ENCODE data around the gene MYADML2. TPM values are rescaled to one million over a fixed set of nuclear protein-coding genes. Genes with fewer than 3 reads are reported as not detected.
A peak's percentile ranks its signal among the peaks of the same experiment; 100 is the strongest.

The MYADML2 gene
- total RNA-seq, 4 donors from 2014 or later, result not detected

DNA sequence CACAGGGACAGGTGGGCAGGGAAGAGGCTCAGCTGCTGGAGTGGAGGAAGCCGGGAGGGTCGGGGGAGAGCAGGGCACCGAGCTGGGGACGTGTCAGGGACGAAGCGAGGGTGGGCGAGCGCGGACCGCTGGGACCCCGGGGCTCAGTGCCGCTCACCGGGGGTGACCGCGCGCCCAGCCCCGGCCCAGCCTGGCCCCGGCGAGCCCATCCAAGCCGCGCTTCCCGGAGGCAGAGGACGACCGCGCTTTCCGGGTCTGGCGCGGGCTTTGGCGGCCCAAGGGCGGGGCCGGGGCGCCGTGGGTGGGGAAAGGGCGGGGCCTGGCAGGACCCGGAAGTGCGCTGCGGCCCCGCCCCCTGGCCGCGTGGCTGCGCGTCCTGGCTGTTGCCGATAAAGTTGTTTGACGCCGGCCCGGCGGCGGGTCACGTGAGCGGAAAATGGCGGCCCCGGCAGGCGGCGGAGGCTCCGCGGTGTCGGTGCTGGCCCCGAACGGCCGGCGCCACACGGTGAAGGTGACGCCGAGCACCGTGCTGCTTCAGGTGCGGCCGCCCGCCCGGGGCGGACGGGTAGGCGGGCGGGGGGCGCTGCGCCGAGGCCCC, 30.3 kb upstream of the MYADML2 start, which contains the start of gene ASPSCR1:
Gene ASPSCR1, plus strand, starts transcription at position 419 of the 598 bp plus-strand sequence. Its CDS starts 18 bp downstream, at position 437.
- peak in 3 of 4 donors; percentile 62 to 90 (median 88) for TF ChIP-seq POLR2A (IDR thresholded peaks at IDR 0.05)
- TF ChIP-seq, protein P1, sequence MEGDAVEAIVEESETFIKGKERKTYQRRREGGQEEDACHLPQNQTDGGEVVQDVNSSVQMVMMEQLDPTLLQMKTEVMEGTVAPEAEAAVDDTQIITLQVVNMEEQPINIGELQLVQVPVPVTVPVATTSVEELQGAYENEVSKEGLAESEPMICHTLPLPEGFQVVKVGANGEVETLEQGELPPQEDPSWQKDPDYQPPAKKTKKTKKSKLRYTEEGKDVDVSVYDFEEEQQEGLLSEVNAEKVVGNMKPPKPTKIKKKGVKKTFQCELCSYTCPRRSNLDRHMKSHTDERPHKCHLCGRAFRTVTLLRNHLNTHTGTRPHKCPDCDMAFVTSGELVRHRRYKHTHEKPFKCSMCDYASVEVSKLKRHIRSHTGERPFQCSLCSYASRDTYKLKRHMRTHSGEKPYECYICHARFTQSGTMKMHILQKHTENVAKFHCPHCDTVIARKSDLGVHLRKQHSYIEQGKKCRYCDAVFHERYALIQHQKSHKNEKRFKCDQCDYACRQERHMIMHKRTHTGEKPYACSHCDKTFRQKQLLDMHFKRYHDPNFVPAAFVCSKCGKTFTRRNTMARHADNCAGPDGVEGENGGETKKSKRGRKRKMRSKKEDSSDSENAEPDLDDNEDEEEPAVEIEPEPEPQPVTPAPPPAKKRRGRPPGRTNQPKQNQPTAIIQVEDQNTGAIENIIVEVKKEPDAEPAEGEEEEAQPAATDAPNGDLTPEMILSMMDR (IDR thresholded peaks at IDR 0.05), result peak in 1 of 6 experiments; percentile 20
- H3K4me3 ChIP-seq, result peak within 1 kb of the TSS; percentile 76 to 91 (median 82)
- H3K4me1 ChIP-seq, result peaks cover 14 to 45% (median 15%) of the 10 kb centered on the region in 3 donors
- H3K36me3 ChIP-seq, result peaks cover 0 to 9% (median 0%) of the 10 kb centered on the region in 3 donors
- DNase-seq, result peak; percentile 51
- intact Hi-C loops (cut with DNase I), result no loop called here
- peak within 1 kb of the TSS; percentile 92 to 95 (median 94) for H3K27ac ChIP-seq
- WGBS, 2 donors, result 0% methylated on average over 1 of the region's 76 CpGs; no CpG with 5 or more reads in 1 of the 2 donors
- no peaks in the 10 kb centered on the region for H3K27me3 ChIP-seq
- H3K9me3 ChIP-seq, result peaks cover 0 to 10% (median 0%) of the 10 kb centered on the region in 3 donors

DNA sequence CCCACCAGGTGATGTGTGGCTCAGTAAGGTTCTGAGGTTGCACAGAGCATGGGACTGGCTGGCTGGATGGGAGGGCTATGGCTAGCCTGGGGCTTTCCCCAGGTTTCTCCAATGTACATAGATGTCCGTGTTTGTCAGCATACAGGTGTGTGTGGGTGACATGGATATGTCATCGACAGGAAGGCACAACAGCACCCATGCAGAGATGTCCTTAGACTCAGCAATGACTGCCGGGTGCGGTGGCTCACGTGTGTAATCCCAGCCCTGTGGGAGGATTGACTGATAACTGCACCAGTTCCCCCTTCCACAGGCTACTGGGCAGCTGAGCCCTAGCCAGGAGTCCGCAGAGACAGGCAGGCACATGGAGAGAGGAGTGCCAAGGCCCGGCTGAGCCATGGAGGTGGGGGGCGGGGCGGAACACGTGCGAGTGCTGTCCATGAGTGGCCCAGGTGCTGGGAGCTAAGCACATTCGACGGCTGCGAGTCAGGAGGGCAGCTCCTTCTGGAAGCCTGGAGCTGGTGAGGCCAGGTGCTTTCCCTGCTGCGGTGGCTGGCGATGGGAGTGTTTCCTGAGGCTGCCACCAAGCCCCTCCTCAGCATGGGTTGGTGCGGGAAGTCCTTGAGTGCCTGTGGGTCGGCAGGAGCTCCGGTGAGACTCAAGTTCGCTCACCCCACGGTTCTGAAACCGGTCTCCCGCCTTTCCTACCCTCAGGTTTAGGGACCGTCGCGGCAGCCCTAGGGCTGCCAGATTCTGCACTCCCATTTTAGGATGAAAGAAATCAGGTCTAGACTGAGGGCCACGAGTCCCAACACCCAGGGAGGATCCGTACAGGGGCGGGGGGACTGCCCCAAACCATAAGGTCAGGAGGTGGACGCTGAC, 29.5 kb upstream of the MYADML2 start:
- H3K4me1 ChIP-seq, result peaks cover 14 to 41% (median 15%) of the 10 kb centered on the region in 3 donors
- DNase-seq, result no peak
- peak overlapping the region; percentile 76 to 91 (median 82) for H3K4me3 ChIP-seq
- intact Hi-C loops (cut with DNase I), result no loop called here
- no peak for TF ChIP-seq POLR2A (IDR thresholded peaks at IDR 0.05)
- TF ChIP-seq, protein P1 (IDR thresholded peaks at IDR 0.05), result no peak
- H3K36me3 ChIP-seq, result peaks cover 0 to 9% (median 0%) of the 10 kb centered on the region in 3 donors
- 5 to 65% methylated on average over 4 to 6 of the region's 30 CpGs for WGBS, 2 donors
- peaks cover 0 to 10% (median 0%) of the 10 kb centered on the region in 3 donors for H3K9me3 ChIP-seq
- peaks cover 0 to 2% (median 0%) of the 10 kb centered on the region in 4 donors for H3K27me3 ChIP-seq
- peak overlapping the region; percentile 92 to 95 (median 94) for H3K27ac ChIP-seq

DNA sequence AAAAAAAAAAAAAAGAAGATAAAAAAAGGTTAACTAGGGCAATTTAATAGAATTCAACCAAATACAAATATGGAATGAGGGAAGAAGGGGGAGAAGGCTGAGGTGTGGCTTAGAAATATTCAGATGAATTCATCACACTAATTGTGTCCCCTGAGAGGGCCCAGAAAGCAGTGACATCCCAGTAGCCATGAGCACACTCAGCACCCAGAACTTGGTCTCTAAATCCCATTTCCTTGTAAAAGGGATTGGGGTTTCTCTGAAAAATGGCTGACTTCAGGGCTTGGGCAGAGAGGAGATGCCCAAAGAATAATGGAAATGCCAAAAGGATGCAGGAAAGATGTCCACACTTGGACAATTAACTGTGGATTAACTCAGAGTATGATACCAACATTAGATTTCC, 26.4 kb upstream of the MYADML2 start:
- H3K9me3 ChIP-seq, result peaks cover 0 to 10% (median 0%) of the 10 kb centered on the region in 3 donors
- DNase-seq, result no peak
- no peak for TF ChIP-seq POLR2A (IDR thresholded peaks at IDR 0.05)
- TF ChIP-seq, protein P1 (IDR thresholded peaks at IDR 0.05), result no peak
- intact Hi-C loops (cut with DNase I), result no loop called here
- H3K4me1 ChIP-seq, result peaks cover 15 to 26% (median 15%) of the 10 kb centered on the region in 3 donors
- no peak overlapping the region for H3K4me3 ChIP-seq
- H3K36me3 ChIP-seq, result no peaks in the 10 kb centered on the region
- no peak overlapping the region for H3K27ac ChIP-seq
- peaks cover 0 to 18% (median 0%) of the 10 kb centered on the region in 4 donors for H3K27me3 ChIP-seq

DNA sequence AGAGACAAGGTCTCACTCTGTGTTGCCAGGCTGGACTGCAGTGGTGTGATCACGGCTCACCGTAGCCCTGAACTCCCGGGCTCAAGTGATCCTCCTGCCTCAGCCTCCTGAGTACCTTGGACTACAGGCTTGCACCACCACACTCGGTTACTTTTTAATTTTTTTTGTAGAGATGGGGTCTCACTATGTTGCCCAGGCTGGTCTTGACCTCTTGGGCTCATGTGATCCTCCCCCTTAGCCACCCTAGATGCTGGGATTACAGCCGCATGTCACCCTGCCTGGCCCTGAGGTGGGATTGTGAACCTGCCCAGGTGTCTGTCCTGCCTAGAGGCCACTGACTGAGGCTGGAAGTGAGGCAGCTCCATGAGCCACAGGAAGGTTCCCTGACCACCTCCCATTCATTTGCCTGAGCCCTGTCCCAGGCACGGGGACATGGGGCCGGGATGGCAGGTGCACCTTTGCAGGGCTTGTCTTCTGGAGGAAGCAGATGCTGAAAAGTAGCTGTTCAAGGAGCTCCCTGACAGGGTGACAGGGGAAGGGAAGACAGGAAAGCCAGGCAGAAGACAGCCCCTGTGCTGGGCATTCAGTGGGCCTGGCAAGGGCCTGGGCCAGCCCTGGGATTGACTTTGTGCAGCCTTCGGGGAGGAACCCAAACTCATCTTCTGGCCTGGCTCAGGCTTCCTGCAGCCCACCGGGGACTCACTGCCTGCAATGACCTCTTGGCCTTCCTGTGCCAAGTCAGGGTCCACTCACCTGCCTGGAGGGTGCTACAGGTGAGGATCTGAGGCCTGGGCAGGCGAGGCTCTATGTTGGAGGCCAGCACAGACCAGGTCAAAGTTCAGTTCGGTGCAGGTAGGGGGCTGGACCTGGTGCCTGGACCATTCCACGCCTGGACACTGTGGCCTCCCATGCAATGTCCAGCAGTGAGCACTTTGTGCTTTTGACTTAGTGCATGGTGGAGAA, 22.1 kb upstream of the MYADML2 start:
- H3K4me3 ChIP-seq, result no peak overlapping the region
- no peak for DNase-seq
- H3K27ac ChIP-seq, result peak overlapping the region in 1 of 4 donors; percentile 70
- H3K27me3 ChIP-seq, result peaks cover 0 to 46% (median 0%) of the 10 kb centered on the region in 4 donors
- H3K36me3 ChIP-seq, result no peaks in the 10 kb centered on the region
- no peak for TF ChIP-seq POLR2A (IDR thresholded peaks at IDR 0.05)
- TF ChIP-seq, protein P1 (IDR thresholded peaks at IDR 0.05), result no peak
- intact Hi-C loops (cut with DNase I), result no loop called here
- H3K4me1 ChIP-seq, result peaks cover 22 to 42% (median 24%) of the 10 kb centered on the region in 3 donors
- WGBS, 2 donors, result 81 to 85% methylated on average over 4 to 8 of the region's 12 CpGs
- peaks cover 0 to 9% (median 0%) of the 10 kb centered on the region in 3 donors for H3K9me3 ChIP-seq
